NT2/D1 (cell line): Measurements from ENCODE around the gene FOSB.
A peak's percentile ranks its signal among the peaks of the same experiment; 100 is the strongest.

Experiments used
- DNase-seq: peaks from one replicate; pipeline ENCODE4 v3.0.0-alpha.2; 2011; ENCODE audit warnings: low read depth, low spot score
- H3K27me3 ChIP-seq: 2 replicates; pipeline ENCODE4 v1.6.0; 2011; ENCODE audit warnings: mild to moderate bottlenecking; ENCODE audit not compliant: insufficient read length, insufficient read depth
- H3K36me3 ChIP-seq: 2 replicates; pipeline ENCODE4 v1.6.1; 2011; ENCODE audit warnings: mild to moderate bottlenecking, low read length, mixed read lengths; ENCODE audit not compliant: insufficient read depth, insufficient read length
- H3K4me1 ChIP-seq: 2 replicates; pipeline ENCODE4 v1.5.1; 2011; ENCODE audit not compliant: insufficient read depth, insufficient read length
- H3K4me3 ChIP-seq: 2 replicates; pipeline ENCODE4 v1.5.1; 2011; ENCODE audit warnings: low read depth; ENCODE audit not compliant: insufficient read length
- H3K9ac ChIP-seq: 2 replicates; pipeline ENCODE4 v1.6.0; 2011; ENCODE audit warnings: low read depth; ENCODE audit not compliant: insufficient read length
- H3K9me3 ChIP-seq: 2 replicates; pipeline ENCODE4 v1.5.1; 2011; ENCODE audit warnings: mild to moderate bottlenecking, low read length; ENCODE audit not compliant: insufficient read depth
- SUZ12 ChIP-seq: IDR thresholded peaks from 2 replicates; pipeline ENCODE4 v1.6.1; 2011; ENCODE audit not compliant: insufficient read length, insufficient read depth; ENCODE audit errors: extremely low read depth
- YY1 ChIP-seq: IDR thresholded peaks from 2 replicates; pipeline ENCODE4 v1.6.1; 2011; ENCODE audit not compliant: insufficient read length, insufficient read depth
- ZNF274 ChIP-seq: IDR thresholded peaks from 2 replicates; pipeline ENCODE4 v1.6.1; 2011; ENCODE audit warnings: mild to moderate bottlenecking, low read depth, low read length

FOSB gene

DNA sequence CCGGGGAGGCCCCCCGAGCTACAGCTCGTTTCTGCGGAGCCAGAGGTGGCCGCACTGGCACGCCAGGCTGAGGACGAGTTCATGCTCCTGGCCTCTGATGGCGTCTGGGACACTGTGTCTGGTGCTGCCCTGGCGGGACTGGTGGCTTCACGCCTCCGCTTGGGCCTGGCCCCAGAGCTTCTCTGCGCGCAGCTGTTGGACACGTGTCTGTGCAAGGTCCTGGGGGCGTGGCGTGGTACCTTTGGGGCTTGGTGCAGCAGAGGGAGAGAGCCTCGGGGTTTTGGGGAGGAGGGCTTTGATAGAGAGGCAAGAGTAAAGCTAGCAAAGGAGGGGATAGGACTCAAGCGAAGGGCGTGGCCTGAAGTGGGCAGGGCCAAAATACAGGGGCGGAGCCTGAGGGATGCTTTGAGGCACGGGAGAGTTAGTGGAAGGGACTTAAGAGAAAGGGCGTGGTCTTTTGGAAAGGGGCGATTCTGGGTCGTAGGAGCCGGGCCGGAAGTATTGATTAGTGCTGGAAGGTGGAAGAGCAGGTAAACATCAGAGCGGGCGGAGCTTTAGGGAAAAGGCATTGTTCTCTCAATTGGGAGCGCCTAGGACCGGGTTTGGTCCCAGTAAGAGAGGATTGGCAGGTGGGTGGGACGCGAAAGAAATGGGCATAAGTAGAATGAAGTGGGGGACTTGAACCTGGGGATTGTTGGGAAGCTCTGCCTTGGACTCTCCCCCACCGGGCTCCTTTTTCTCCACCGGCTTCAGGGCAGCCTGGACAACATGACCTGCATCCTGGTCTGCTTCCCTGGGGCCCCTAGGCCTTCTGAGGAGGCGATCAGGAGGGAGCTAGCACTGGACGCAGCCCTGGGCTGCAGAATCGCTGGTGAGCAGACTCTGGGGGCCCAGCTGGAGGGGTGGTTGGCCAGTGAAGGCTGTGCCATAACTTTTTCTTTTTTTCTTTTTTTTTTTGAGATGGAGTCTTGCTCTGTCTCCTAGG, 31.7 kb downstream of the FOSB start:
- peak; percentile 81 for DNase-seq
- Histone ChIP-seq H3K4me3 (peak overlapping the region; percentile 54), H3K9ac (peak overlapping the region; percentile 83), H3K27me3 (no peaks in the 10 kb centered on the region), H3K9me3 (no peaks in the 10 kb centered on the region), H3K4me1 (peaks cover 4% of the 10 kb centered on the region), H3K36me3 (peaks cover 4% of the 10 kb centered on the region)
- TF ChIP-seq YY1: no peak
- no peak for TF ChIP-seq SUZ12
- no peak for TF ChIP-seq ZNF274

GRCh38 chr19:45500918-45501729, 33.3 kb downstream of the FOSB start:
- Histone ChIP-seq H3K4me3 (no peak overlapping the region), H3K27me3 (no peaks in the 10 kb centered on the region), H3K36me3 (no peaks in the 10 kb centered on the region), H3K4me1 (peaks cover 7% of the 10 kb centered on the region), H3K9ac (no peak overlapping the region), H3K9me3 (no peaks in the 10 kb centered on the region)
- TF ChIP-seq ZNF274 (no peak), YY1 (no peak), SUZ12 (no peak)
- DNase-seq: no peak

GRCh38 chr19:45501730-45502014, 33.9 kb downstream of the FOSB start:
- Histone ChIP-seq H3K9me3 (no peaks in the 10 kb centered on the region), H3K36me3 (no peaks in the 10 kb centered on the region), H3K9ac (no peak overlapping the region), H3K4me1 (peaks cover 7% of the 10 kb centered on the region), H3K4me3 (no peak overlapping the region), H3K27me3 (no peaks in the 10 kb centered on the region)
- no peak for DNase-seq
- TF ChIP-seq ZNF274 (no peak), SUZ12 (no peak), YY1 (no peak)

DNA sequence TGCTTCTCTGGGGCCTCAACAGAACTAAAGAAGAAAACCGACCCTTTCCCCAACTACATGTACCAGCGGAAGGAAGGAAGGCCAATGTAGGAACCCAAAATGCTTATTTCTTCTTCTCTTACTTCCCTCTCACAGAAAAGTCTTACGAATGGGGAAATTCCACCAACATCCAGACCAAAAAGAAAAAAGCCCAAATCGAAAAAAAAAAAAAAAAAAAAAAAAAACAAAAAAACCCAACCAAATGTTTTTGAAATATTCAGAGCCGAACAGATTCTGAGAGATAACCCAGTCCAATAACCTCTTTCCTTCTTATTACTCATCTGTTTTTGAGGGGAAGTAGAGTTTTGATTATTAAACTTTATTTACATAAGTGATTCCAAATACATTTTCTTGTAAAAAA, 34.3 kb downstream of the FOSB start:
- DNase-seq: no peak
- H3K4me1 ChIP-seq: peaks cover 7% of the 10 kb centered on the region

GRCh38 chr19:45503909-45504308, 36.1 kb downstream of the FOSB start:
- no peaks in the 10 kb centered on the region for H3K27me3 ChIP-seq
- H3K9me3 ChIP-seq: no peaks in the 10 kb centered on the region
- TF ChIP-seq YY1: no peak
- no peak for TF ChIP-seq ZNF274
- no peak for TF ChIP-seq SUZ12
- no peak overlapping the region for H3K9ac ChIP-seq
- H3K4me3 ChIP-seq: no peak overlapping the region
- DNase-seq: no peak
- H3K36me3 ChIP-seq: no peaks in the 10 kb centered on the region
- H3K4me1 ChIP-seq: peaks cover 7% of the 10 kb centered on the region

More for the DNA sequence above, 34.3 kb downstream of the FOSB start:
- TF ChIP-seq YY1 (no peak), ZNF274 (no peak), SUZ12 (no peak)
- H3K4me3 ChIP-seq: no peak overlapping the region
- no peaks in the 10 kb centered on the region for H3K36me3 ChIP-seq
- H3K9me3 ChIP-seq: no peaks in the 10 kb centered on the region
- H3K9ac ChIP-seq: no peak overlapping the region
- no peaks in the 10 kb centered on the region for H3K27me3 ChIP-seq

DNA sequence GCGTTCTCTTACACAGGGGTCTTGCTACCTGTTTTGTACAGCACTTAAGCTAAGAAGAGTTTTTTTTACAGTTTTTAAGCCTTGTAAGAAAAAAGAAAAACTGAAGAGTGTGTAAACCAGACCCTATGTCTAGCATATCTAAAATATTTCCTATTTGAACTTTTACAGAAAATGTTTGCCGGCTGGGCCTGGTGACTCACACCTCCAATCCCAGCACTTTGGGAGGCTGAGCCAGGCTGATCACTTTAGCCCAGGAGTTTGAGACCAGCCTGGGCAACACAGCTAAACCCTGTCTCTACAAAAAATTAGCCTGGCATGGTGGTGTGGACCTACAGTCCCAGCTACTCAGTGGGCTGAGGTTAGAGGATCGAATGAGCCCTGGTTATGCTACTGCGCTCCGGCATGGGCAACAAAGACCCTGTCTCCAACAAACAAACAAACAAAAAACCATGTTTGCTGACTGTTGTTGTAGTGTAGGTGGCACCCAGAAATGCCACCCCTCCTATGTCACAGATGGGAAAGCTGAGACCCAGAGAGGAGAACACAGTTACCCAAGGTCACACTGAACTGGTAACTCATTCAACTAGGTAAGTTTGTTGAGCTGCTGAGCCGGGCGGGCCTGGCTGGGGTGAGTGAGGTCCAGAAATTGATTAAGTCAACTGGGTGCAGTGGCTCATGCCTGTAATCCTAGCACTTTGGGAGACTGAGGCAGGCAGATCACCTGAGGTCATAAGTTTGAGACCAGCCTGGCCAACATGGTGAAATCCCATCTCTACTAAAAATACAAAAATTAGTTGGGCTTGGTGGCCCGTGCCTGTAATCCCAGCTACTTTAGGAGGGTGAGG, 37.6 kb downstream of the FOSB start:
- Histone ChIP-seq H3K27me3 (no peaks in the 10 kb centered on the region), H3K9ac (peak overlapping the region; percentile 50), H3K4me3 (no peak overlapping the region), H3K9me3 (no peaks in the 10 kb centered on the region), H3K4me1 (peaks cover 6% of the 10 kb centered on the region), H3K36me3 (peaks cover 4% of the 10 kb centered on the region)
- no peak for TF ChIP-seq YY1
- TF ChIP-seq ZNF274: no peak
- TF ChIP-seq SUZ12: no peak
- no peak for DNase-seq

DNA sequence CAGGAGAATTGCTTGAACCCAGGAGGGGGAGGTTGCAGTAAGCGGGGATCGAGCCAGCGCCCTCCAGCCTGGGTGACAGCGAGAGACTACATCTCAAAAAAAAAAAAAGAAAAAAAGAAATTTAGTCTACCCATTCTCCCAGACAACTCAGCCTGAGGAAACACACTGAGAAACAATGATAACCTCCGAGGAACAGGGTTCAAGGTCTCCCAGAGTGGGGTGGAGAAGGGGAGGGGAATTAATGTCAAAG, 38.1 kb downstream of the FOSB start:
- no peaks in the 10 kb centered on the region for H3K27me3 ChIP-seq
- peak overlapping the region; percentile 9 for H3K4me3 ChIP-seq
- H3K4me1 ChIP-seq: peaks cover 5% of the 10 kb centered on the region
- peaks cover 7% of the 10 kb centered on the region for H3K36me3 ChIP-seq
- H3K9me3 ChIP-seq: no peaks in the 10 kb centered on the region
- DNase-seq: no peak
- peak overlapping the region; percentile 54 for H3K9ac ChIP-seq
- TF ChIP-seq ZNF274 (no peak), YY1 (no peak), SUZ12 (no peak)
